HG03039 (cell line): ENCODE results near the gene MAP3K5.
"Not testable (repeated sequence)": the region's sequence is repeated elsewhere in the genome, so short reads cannot be mapped to it uniquely, and the experiment has no call there.

Source experiments
- ATAC-seq: cut with Tn5 transposase; IDR thresholded peaks from one replicate; pipeline ENCODE4 v1.9.1; 2021; ENCODE audit warnings: mild to moderate bottlenecking, moderate library complexity; ENCODE audit not compliant: unreplicated experiment

Gene MAP3K5

DNA sequence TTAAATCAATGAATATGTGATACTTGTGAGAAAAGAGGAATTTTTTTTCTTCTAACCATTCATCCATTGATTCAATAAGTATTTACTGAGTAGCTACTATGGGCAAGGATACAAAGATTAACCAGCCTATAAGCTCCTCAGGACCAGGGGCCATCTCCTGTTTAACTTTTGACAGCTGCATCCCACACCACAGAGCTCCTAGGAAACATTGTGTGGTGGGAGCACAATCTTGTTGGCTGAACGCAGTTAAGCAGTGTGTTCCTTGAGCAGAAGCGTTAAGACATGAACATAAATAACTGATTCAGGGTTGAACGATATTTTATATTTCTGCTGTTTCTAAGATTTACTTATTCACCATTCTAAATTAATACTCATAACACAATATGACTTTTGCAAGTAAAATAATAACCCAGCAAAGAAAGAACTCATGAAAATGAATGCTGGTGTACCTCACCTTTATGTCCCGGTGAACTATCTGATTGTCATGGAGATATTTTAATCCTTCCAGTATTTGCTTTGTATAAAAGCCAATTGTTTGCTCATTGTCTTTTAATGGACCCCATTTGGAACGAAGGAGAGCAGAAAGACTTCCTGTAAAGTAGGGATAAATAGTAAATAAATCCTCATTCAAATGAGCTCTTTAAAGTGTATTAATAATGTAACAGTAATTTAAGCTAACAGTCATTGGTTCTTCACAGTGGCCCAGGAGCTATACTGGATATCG lies 179.4 kb downstream of the MAP3K5 start:
- ATAC-seq: no peak

GRCh38 chr6:136611746-136612145 lies 180.5 kb downstream of the MAP3K5 start:
- no peak for ATAC-seq

GRCh38 chr6:136611133-136611532 lies 181.1 kb downstream of the MAP3K5 start:
- no peak for ATAC-seq

DNA sequence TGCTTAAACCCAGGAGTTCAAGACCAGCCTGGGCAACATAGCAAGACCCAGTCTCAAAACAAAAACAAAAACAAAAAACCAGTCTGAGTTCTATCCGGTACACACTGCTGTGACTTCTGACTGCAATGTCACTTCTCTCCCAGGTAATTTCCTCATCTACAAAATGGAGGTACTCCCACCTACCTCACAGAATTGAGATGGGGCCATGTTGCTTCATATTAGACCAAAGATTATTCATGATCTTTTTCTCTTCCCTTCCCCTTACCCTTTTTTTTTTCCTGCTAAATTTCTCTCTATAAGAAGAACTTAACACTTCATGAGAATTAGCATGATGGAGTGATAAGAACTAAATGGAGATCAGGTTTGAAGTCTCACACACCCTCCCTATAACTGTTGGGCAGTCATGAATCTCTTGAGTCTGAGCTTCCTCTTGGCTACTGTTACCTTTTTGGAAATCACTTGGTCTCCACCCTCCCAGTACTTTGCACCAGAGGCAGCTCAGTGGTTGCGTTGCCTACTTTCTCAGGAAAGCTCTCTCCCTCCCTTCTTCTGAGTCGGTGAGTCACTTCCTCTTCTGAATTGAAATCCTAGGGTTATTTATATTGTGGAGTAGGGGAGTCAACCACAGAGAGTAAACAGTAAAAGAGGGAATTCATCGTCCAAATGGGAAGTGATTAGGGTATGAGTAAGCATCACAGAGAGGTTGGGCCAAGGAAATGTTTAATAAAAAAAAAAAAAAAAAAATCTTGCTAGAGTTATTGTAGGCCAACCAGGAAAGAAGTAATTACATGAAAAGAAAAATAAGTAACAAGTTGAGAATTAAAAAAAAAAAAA lies 182.2 kb downstream of the MAP3K5 start:
- no peak for ATAC-seq

DNA sequence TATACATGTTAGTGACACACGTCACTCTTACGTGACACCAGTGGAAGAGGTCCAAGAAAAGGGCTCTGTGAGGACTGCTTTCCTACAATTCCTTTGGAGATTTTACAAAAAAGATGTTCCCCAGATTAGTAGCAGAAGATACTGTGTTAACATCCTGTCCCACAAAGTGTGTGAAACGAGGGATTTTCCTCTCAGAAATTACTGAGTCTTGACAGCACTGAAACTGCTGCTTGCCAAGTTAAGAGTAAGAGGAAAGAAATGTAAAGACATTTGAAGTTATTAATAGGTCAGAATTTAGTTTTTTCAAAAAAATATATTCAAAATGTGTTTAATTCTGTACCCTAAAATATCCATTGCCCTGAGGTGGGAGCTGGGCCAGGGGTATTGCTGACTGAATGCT lies 183.3 kb downstream of the MAP3K5 start:
- no peak for ATAC-seq

GRCh38 chr6:136607932-136608772 lies 184.1 kb downstream of the MAP3K5 start:
- ATAC-seq: peak; percentile 77

- ATAC-seq: no peak
These were observed 184.9 kb downstream of the MAP3K5 start for GRCh38 chr6:136607204-136607931.

DNA sequence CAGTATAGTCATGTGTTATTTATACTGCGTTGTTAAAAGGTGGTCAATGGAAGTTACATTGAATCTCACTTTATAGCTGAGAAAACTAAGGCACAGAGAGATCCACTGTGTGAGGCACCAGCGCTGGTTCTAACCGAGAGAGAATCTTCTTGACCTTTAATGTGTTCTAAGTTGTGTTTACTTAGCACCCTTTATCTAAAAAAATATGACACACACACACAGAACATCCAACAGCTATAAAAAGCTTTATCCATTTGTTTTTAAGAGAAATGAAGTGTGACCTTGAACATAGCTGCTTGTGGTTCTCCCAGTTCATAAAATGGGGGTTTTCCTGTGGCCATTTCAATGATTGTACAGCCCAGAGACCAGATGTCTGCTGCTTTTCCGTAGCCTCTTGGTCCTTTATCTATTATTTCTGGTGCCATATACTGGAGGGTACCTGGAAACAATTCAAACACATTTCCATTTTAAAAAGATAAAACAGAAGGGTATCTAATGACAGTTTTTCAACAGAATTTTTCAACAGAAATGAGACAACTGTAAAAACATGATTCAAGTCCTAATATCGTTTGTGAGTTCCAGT lies 187.3 kb downstream of the MAP3K5 start:
- ATAC-seq: no peak

DNA sequence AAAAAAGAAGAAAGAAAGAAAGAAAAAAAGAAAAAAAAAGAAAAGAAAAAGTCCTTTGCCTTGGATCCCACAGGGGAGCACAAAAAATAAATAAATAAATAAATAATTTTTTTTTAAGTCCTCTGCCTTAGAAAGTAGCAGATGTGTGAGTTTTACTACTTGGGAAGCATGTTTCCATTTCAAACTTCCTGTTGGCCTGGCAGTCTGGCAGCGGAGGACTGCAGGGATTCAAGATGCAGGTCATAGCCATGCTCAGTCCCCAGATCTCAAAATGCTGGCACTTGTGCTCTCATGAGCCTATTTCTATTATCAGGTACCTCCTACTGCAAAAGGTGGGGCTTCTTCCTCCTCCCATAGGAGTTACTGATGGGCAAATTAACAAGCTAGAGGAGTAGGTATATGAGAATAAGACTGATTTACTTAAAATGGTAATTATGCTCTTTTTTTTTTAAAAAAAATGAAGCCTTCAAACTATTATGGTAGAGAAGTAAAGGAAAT lies 187.9 kb downstream of the MAP3K5 start:
- no peak for ATAC-seq

GRCh38 chr6:136600818-136601217 lies 191.5 kb downstream of the MAP3K5 start:
- ATAC-seq: no peak

DNA sequence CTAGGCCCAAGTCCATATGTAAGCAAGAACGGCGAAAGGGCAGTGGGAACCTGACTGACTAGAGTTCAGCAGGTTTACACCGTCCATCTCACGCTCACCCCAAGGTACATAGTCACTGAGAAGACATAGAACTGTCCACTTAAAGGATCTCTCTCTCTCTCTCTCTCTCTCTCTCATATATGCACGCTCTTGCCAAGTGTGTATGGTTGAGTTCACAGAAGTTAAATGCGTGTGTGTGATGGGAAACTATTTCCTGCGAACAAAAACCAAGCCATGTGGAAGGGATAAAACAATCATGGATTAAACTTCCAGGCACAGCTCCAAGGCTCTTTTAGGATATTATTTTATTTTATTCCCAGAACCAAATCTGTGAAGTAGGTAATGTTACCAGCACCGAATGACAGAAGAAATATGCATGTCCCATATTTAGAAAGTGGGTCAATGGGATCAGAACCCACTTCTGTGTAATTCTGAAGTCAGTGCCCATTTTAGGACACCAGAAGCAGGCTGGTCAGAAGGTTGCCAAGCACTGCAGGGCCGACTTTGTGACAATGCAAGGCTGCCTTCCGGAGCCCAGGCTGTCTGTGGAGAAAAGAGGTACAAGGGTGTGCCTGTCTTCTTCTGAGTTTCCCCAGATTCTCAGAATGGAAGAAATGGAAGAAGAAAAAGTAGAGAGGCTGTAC lies 192.8 kb downstream of the MAP3K5 start:
- no peak for ATAC-seq

- no peak for ATAC-seq
These were observed 194.2 kb downstream of the MAP3K5 start for GRCh38 chr6:136598048-136598447.

GRCh38 chr6:136594671-136595070 lies 197.6 kb downstream of the MAP3K5 start:
- no peak for ATAC-seq

GRCh38 chr6:136593748-136594490 lies 198.4 kb downstream of the MAP3K5 start:
- ATAC-seq: peak; percentile 96

GRCh38 chr6:136592930-136593673 lies 199.2 kb downstream of the MAP3K5 start:
- ATAC-seq: no peak

DNA sequence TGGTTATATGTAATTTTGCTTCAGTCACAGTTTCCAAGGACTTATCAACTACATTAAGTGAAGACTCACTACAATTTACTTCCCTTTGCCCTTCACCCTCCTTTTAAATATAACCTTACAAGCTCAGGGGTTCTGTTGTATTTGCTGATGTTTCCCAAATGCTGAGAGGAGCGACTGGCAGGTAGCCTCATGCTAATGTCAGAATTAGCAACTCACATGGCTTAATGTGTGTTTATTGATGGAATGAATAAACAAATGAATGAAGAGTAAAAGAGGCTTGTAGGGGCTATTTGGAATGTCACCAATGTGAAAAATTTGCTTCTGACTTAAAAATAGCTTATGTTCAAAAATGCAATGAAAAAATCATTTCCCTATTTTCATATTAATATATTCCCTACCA lies 200.7 kb downstream of the MAP3K5 start:
- ATAC-seq: no peak

DNA sequence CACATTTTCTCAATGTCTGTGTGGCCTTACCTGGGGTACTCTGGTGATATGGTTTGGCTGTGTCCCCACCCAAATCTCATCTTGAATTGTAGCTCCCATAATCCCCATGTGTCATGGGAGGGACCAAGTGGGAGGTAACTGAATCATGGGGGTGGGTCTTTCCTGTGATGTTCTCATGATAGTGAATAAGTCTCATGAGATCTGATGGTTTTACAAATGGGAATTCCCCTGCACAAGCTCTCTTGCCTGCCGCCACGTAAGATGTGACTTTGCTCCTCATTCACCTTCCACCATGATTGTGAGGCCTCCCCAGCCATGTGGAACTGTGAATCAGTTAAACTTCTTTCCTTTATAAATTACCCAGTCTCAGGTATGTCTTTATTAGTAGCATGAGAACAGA lies 201.4 kb downstream of the MAP3K5 start:
- ATAC-seq: not testable (repeated sequence)

- ATAC-seq: no peak
These were observed 204.8 kb downstream of the MAP3K5 start for GRCh38 chr6:136587527-136587926.
